ENCODE measurements around the gene MED13L.

The MED13L gene

GRCh38 chr12:116155383-116155782, 122.1 kb downstream of the MED13L start:
- no peak for DNase-seq (ENCODE audit: low read depth in 2 of 2)

- DNase-seq (ENCODE audit: low read depth in 2 of 2) = no peak
Measured at GRCh38 chr12:116153983-116154382, 123.5 kb downstream of the MED13L start.

GRCh38 chr12:116153113-116153512, 124.4 kb downstream of the MED13L start:
- no peak for DNase-seq (ENCODE audit: low read depth in 2 of 2)

DNA sequence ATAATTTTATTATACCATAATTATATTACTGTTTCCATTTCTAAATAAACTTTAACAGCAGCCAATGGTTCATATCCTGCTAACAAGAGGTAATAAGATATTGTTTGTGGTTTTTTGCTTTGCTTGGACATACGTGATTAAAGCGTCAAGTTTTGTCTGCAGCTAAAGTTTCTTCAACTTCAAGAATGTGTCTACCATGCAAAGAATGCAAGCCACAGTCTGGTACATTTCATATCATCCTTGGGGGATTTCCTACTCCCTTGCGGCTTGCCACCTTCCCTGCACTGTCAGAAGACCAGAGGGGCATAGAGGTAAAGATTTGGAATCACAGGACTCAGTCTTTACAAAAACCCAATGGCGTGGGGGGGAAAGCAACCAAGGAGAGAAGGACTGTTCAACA, 125.2 kb downstream of the MED13L start:
- no peak for DNase-seq (ENCODE audit: low read depth in 2 of 2)

DNA sequence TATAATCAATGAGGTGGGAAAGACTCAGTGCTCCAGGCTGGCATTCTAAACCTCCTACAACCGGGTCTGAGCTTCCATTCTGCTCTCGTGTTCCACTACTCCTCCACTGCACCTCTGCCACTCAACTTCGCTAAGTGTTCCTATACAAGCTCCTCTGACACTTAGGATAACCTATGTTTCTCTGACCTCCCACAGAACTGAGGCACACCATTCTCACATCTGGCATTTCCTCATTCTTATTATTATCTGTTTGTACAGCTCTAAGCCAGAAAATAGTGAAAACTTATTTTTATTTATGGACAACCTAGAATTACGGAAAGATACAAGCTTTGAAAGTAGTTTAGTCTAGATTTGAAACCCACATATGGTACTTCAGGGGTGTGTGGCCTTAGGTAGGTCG, 127.0 kb downstream of the MED13L start:
- no peak for DNase-seq (ENCODE audit: low read depth in 2 of 2)

- no peak for DNase-seq (ENCODE audit: low read depth in 2 of 2)
Measured at GRCh38 chr12:116150001-116150400, 127.5 kb downstream of the MED13L start.

- no peak for DNase-seq (ENCODE audit: low read depth in 2 of 2)
Measured at GRCh38 chr12:116148844-116149243, 128.6 kb downstream of the MED13L start.

DNA sequence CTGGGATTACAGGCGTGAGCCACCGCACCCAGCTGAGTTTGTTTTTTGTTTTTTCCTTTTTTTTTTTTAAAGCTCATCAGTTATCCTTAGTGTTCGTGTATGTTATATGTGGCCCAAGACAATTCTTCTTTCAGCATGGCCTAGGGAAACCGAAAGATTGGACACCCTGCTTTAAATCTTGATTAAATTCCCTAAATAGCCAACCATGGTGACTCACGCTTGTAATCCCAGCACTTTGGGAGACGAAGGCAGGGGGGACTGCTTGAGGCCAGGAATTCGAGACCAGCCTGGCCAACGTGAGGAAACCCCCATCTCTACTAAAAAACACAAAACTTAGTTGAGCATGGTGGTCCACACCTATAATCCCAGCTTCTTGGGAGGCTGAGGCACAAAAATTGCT, 131.1 kb downstream of the MED13L start:
- no peak for DNase-seq (ENCODE audit: low read depth in 2 of 2)

DNA sequence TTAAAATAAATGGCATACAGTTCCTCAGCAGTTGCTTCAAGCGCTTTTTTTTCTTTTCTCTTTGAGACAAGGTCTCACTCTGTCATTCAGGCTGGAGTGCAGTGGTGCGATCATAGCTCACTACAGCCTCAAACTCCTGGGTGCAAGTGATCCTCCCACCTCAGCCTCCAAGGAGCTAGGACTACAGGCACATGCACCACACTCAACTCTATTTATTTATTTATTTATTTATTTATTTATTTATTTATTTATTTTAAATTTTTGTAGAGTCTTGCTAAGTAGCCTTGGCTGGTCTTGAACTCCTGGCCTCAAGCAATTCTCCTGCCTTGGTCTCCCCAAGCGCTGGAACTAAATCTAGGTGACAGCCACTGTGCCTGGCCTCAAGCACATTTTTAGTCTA, 132.0 kb downstream of the MED13L start:
- DNase-seq (ENCODE audit: low read depth in 2 of 2) = no peak

- no peak for DNase-seq (ENCODE audit: low read depth in 2 of 2)
Measured at GRCh38 chr12:116144384-116144783, 133.1 kb downstream of the MED13L start.

GRCh38 chr12:116143909-116144308, 133.6 kb downstream of the MED13L start:
- DNase-seq (ENCODE audit: low read depth in 2 of 2) = no peak

DNA sequence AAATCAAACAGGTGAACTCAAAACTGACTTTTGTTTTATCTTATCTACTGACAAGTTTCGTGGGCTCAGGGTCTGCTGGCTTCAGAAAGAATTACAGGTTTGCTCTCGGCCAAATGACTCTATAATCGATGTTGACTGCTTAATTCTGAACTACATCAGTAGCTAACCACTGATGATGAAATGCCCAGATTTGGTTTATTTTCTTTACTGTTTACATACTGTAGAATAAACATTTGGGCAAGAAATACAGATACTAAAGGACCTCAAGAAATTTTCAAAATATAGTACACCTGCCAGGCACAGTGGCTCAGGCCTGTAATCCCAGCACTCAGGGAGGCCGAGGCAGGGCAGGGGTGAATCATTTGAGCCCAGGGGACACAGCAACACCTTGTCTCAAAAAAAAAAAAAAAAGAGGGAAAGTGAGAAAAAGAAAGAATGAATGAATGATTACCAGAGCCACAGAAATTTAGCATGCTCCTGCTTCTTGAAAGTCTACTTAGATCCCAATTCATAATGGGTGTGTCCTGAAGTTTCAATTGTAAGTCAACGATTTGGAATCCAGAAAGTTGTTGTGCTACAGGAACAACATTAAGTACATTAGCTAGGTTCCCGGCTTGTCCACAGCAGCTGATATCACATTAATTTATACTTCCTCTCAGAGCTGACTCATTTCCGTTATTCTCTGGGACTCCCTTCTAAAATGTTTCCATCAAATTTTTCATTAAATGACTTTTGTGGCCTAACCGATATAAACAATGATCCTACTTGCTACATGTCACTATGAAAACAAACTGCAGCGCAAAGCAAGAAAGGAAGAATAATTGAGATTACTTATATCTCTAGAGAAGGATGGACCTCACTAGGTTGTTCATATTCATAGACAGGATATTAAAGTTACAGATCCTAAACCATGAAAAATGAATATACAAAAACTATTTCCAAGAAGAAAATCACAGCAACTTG, 134.3 kb downstream of the MED13L start:
- DNase-seq (ENCODE audit: low read depth in 2 of 2) = no peak

- DNase-seq (ENCODE audit: low read depth in 2 of 2) = no peak
Measured at GRCh38 chr12:116141833-116142162, 135.7 kb downstream of the MED13L start.

DNA sequence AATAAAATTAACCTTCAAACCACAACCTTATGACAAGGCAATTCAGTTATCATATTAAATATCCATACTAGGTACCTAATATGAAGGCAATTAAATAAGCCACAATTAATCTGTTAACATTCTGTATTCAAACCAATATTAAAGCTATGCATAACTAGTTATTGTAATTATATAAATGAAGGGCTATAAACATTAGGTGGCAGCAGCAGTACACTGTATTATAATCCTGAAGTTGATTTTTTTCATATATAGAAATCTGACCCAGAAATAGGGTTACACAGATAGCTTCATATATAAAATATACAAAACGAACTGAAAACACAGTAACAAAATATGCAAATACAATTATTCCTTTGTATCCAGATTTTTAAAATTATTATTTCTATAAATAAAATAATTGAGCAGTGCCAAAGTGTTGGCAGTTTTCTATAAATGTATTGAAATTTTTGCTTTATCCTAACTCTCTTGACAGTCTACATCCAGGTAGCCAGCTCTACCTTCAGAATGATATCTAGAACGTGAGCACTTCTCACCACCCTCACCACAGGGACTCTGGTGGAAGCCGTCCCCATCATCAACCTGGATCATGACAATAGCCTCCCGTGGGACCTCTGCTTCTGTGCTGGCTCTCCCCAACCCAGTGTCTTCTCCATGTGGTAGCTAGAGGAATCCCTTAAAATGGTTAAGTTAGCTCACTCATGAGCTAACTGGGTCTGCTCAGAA, 136.2 kb downstream of the MED13L start:
- DNase-seq (ENCODE audit: low read depth in 2 of 2) = no peak

GRCh38 chr12:116140529-116140928, 137.0 kb downstream of the MED13L start:
- DNase-seq (ENCODE audit: low read depth in 2 of 2) = no peak

- DNase-seq (ENCODE audit: low read depth in 2 of 2) = no peak
Measured at GRCh38 chr12:116138781-116139180, 138.7 kb downstream of the MED13L start.

- no peak for DNase-seq (ENCODE audit: low read depth in 2 of 2)
Measured at GRCh38 chr12:116138364-116138763, 139.1 kb downstream of the MED13L start.

GRCh38 chr12:116137318-116137717, 140.2 kb downstream of the MED13L start:
- no peak for DNase-seq (ENCODE audit: low read depth in 2 of 2)

- no peak for DNase-seq (ENCODE audit: low read depth in 2 of 2)
Measured at GRCh38 chr12:116136340-116136739, 141.2 kb downstream of the MED13L start.

DNA sequence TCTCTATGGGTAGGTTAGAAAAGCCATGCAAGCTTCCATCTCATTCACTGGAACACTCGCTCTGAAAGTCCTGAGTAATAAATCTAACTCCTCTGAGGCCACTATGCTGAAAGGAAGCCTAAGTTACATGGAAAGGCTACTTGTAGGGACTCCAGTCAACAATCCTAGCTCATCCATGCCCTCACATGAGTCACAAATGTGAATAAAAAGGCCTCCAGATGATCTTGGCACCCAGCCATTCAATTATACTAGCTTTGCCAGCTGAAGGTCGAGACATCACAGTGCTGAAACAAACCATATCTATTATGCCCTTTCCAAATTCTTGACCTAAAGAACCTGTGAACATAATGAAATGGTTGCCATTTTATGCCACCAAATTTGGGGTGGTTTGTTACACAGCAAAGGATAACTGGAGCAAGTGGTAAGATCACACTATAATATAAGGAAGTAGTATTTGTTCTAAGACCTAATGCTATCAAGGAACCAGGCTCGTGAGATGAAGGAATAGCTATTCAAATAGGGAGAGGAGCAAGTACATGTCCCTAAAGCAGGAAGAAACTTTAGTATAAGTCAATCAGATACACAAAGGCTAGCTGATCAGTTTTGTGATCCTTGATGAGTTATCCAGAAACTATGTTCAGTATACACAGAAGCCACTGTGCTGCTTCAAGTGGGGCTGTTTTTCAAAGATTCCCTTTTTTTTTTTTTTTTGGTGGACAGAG, 142.1 kb downstream of the MED13L start:
- DNase-seq (ENCODE audit: low read depth in 2 of 2) = no peak

GRCh38 chr12:116133636-116134214, 143.8 kb downstream of the MED13L start:
- DNase-seq (ENCODE audit: low read depth in 2 of 2) = no peak

DNA sequence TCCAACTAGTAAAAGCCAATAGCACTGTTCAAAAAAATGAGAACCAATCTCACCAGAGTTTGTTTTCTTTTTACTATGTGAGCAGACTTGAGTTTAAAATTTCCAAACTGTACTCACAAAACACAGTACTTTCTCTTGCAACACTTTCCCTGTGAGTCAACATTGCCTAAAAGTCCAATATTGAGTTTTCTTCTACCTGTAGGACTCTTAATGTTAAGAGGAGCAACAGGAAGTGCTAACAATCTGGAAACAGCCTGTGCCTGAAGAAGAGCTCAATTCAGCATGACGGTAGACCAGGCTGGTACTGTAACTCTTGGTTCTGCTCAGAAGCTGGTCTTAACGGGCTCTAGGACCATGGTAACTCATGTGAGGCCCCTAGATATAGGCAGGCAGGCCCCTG, 144.3 kb downstream of the MED13L start:
- no peak for DNase-seq (ENCODE audit: low read depth in 2 of 2)

Data from stimulated activated CD4-positive, alpha-beta T cell treated with anti-CD3 and anti-CD28 coated beads, Interleukin-1b, Interleukin-23, amount 100 ng/mL, for 1 hour (primary cell).